A673 (cell line): Measurements from ENCODE around the gene ARSB.
"Not testable (repeated sequence)": the region's sequence is repeated elsewhere in the genome, so short reads cannot be mapped to it uniquely, and the experiment has no call there.

Source experiments
- EZH2 ChIP-seq: fragments of 200-600 bp; sonication (generic); IDR thresholded peaks from 2 replicates; pipeline ENCODE4 v1.6.1; 2017; ENCODE audit warnings: borderline replicate concordance, low read depth, mild to moderate bottlenecking, mixed read lengths, antibody characterized with exemption, low read length; ENCODE audit not compliant: poor library complexity, severe bottlenecking
- TF ChIP-seq, protein P1 (sequence below): fragments of 300-800, 200-600 bp; sonication (generic); conservative IDR thresholded peaks from 2 replicates; pipeline ENCODE4 v1.5.1; 2017; ENCODE audit warnings: low read depth, mild to moderate bottlenecking, antibody characterized with exemption, low read length, moderate library complexity, mixed read lengths

- TF ChIP-seq EZH2, result not testable (repeated sequence)
- TF ChIP-seq, protein P1, sequence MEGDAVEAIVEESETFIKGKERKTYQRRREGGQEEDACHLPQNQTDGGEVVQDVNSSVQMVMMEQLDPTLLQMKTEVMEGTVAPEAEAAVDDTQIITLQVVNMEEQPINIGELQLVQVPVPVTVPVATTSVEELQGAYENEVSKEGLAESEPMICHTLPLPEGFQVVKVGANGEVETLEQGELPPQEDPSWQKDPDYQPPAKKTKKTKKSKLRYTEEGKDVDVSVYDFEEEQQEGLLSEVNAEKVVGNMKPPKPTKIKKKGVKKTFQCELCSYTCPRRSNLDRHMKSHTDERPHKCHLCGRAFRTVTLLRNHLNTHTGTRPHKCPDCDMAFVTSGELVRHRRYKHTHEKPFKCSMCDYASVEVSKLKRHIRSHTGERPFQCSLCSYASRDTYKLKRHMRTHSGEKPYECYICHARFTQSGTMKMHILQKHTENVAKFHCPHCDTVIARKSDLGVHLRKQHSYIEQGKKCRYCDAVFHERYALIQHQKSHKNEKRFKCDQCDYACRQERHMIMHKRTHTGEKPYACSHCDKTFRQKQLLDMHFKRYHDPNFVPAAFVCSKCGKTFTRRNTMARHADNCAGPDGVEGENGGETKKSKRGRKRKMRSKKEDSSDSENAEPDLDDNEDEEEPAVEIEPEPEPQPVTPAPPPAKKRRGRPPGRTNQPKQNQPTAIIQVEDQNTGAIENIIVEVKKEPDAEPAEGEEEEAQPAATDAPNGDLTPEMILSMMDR, result not testable (repeated sequence)
Measured at GRCh38 chr5:78909224-78909983, 75.7 kb downstream of the ARSB start.
